ENCODE measurements around the gene ERG.

DNA sequence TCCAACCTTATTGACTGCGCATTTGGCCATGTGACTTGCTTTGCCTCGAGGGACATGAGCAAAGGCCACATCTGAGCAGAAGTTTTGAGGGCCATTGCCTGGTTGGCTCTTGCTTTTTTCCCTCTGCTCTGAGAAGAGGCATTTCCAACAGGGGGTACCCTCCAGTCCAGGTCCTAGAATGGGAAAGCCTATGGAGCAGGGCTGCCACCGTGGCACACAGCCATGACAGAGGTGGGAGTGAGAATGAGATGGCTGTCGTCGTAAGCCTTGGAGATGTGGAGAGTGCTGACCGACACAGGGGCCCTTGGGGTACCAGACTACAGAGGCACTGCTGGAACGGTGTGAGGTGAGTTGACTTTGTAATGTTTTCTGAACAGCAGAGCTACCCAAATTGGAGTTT, 138.4 kb downstream of the ERG start:
- TF ChIP-seq, protein P1, sequence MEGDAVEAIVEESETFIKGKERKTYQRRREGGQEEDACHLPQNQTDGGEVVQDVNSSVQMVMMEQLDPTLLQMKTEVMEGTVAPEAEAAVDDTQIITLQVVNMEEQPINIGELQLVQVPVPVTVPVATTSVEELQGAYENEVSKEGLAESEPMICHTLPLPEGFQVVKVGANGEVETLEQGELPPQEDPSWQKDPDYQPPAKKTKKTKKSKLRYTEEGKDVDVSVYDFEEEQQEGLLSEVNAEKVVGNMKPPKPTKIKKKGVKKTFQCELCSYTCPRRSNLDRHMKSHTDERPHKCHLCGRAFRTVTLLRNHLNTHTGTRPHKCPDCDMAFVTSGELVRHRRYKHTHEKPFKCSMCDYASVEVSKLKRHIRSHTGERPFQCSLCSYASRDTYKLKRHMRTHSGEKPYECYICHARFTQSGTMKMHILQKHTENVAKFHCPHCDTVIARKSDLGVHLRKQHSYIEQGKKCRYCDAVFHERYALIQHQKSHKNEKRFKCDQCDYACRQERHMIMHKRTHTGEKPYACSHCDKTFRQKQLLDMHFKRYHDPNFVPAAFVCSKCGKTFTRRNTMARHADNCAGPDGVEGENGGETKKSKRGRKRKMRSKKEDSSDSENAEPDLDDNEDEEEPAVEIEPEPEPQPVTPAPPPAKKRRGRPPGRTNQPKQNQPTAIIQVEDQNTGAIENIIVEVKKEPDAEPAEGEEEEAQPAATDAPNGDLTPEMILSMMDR (IDR thresholded peaks at IDR 0.05) = no peak
- TF ChIP-seq MYBL2 (CRISPR knock-in tag; IDR thresholded peaks at IDR 0.05) (no peak), TP53 (CRISPR knock-in tag; IDR thresholded peaks at IDR 0.05) (no peak), TCF7 (CRISPR knock-in tag; IDR thresholded peaks at IDR 0.05; ENCODE audit: low read depth) (no peak)
- TF ChIP-seq, protein P2, sequence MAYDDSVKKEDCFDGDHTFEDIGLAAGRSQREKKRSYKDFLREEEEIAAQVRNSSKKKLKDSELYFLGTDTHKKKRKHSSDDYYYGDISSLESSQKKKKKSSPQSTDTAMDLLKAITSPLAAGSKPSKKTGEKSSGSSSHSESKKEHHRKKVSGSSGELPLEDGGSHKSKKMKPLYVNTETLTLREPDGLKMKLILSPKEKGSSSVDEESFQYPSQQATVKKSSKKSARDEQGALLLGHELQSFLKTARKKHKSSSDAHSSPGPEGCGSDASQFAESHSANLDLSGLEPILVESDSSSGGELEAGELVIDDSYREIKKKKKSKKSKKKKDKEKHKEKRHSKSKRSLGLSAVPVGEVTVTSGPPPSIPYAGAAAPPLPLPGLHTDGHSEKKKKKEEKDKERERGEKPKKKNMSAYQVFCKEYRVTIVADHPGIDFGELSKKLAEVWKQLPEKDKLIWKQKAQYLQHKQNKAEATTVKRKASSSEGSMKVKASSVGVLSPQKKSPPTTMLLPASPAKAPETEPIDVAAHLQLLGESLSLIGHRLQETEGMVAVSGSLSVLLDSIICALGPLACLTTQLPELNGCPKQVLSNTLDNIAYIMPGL (CRISPR knock-in tag; IDR thresholded peaks at IDR 0.05) = no peak
- TF ChIP-seq, protein P3, sequence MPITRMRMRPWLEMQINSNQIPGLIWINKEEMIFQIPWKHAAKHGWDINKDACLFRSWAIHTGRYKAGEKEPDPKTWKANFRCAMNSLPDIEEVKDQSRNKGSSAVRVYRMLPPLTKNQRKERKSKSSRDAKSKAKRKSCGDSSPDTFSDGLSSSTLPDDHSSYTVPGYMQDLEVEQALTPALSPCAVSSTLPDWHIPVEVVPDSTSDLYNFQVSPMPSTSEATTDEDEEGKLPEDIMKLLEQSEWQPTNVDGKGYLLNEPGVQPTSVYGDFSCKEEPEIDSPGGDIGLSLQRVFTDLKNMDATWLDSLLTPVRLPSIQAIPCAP (CRISPR knock-in tag; IDR thresholded peaks at IDR 0.05) = no peak
- TF ChIP-seq, protein P4, sequence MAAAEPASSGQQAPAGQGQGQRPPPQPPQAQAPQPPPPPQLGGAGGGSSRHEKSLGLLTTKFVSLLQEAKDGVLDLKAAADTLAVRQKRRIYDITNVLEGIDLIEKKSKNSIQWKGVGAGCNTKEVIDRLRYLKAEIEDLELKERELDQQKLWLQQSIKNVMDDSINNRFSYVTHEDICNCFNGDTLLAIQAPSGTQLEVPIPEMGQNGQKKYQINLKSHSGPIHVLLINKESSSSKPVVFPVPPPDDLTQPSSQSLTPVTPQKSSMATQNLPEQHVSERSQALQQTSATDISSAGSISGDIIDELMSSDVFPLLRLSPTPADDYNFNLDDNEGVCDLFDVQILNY (CRISPR knock-in tag; IDR thresholded peaks at IDR 0.05) = no peak

Data from WTC11 (cell line).